NCI-H748 (cell line): Measurements from ENCODE around the gene AKR1A1.
"Not testable (repeated sequence)": the region's sequence is repeated elsewhere in the genome, so short reads cannot be mapped to it uniquely, and the experiment has no call there.

Experiments
- DNase-seq: peaks from one replicate; lab custom pipeline; 2025; ENCODE audit not compliant: unreplicated experiment; lab: John Stamatoyannopoulos, UW

Gene AKR1A1

DNA sequence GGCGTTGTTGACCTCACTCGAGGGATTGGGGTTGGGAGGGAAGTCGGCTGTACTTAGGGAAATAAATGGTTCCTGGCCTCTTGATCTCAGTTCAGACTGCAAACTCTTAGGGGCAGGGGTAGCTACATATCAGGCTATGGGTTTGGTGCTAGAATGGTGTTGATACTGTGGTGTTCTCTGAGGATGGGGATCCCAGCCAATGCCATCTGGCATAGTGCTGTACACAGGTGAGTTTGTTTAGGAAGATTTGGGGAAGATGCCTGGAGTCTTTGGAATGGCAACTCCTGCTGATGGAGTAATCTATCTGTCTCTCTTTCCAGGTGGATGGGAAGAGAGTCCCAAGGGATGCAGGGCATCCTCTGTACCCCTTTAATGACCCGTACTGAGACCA is 18.9 kb downstream of the AKR1A1 start:
- no peak for DNase-seq

DNA sequence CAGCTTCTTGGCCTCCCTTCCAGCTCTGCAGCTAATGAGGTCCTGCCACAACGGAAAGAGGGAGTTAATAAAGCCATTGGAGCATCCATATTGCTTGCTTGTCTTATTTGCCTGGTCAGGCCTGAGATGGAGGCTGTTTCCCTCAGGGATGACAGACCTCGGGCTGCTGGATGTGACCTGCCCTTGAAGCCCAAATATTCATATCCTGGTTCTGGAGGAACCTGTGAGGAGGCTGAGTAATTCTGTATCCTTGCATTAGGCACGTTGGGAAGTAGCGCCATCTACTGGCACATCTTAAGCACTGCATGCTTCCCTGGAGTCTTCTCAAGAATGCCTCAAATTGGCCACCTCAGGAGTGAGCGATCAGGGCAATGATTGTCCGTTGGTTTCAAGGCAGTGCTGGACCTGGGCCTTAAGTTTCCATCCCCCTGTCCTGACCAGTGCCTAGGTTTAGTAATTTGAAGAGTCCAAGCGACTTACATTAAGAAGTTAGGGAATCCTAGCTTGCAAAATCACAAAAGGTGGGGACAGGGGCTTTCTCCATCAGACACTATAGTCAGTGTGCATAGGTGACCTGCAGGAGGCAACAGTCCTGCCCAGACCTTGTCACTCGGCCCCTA is 19.4 kb downstream of the AKR1A1 start:
- peak; percentile 69 for DNase-seq

DNA sequence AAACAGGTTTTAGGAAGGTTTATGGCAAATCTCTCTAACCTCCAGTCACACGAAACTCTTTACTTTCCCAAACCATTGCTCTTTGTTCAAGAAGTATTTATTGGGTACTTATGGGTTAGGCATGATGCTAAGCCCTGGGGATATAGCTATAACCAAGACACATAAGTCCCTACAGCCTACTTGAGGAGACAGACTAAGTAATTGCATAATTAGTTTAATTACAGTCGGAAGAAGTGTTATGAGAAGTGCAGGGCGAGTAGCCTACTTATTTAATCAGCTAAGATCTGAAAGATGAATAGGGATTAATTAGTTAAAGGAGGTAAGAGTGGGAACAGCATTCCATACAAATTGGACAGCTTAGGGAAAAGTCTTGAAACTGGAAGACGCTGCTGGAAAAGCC is 20.0 kb downstream of the AKR1A1 start:
- DNase-seq = no peak

DNA sequence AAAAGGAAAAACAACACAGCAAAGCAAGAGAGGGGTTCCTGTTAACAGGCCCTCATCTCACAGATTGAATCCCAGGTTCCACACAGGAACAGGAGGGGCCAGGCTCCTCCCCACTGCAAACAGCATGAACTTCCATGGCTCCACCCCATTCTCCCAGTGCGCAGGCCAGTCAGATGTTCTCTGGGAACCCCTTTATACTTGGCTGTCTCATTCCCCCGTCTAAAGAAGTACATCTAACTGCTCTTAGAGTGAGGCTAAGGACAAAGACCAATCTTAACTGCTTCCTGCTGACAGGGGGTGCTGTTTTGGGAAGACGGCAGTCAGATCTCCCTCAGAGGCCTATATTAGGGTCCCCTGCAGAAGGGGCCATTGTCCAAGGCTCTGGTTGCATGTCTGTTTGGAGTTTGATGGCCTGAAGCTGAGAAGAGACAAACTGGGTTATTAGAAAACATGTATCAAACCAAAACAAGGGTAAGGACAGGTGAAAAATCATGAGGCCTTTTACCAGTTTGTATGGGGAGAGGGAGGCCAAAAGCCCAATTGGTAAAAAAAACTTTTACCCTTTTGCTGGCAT is 22.7 kb downstream of the AKR1A1 start:
- DNase-seq = no peak

DNA sequence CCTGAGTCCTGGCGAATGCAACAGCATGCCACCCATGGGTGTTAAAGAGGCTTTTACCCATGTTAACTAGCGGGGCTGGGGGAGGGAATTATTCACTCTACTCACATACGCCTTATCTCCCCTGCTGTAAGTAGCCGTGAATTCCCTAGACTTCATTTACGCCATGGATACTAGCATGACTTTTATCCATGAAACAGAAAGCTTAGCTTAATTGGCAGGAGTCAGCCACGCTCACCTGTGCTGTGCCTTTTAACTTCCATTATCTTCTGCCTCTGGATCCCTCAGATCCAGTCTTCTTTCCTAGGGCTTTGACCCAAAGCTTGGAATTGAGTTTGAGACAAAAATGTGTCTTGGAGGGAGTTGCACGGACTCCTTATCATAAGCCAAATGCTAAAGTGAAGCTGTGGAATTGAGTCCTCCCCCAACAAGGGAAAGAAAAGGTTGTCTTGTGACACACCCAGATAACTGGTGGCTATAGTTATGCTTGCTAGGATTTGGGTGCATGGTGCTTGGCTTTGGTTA is 23.5 kb downstream of the AKR1A1 start:
- DNase-seq = no peak

DNA sequence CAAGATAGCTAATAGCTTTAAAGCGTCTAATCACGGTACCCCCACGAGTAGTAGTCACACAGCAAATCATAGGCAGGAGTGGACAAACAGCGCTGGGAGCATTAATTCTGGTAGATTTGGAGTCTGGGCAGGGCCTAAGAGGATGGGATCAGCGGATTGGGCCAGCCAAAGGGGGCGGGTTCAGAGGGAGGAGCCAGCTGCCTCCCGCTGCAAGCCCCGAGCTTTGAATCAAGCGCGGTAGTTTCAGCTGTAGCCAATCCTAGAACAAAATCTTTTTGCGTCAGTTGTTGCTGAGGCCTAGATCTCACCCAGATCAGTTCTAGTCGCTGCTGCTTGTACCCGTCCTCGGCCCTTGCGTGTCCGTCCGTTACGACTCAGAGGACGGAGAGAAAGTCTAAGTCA is 32.6 kb downstream of the AKR1A1 start:
- peak; percentile 96 for DNase-seq

DNA sequence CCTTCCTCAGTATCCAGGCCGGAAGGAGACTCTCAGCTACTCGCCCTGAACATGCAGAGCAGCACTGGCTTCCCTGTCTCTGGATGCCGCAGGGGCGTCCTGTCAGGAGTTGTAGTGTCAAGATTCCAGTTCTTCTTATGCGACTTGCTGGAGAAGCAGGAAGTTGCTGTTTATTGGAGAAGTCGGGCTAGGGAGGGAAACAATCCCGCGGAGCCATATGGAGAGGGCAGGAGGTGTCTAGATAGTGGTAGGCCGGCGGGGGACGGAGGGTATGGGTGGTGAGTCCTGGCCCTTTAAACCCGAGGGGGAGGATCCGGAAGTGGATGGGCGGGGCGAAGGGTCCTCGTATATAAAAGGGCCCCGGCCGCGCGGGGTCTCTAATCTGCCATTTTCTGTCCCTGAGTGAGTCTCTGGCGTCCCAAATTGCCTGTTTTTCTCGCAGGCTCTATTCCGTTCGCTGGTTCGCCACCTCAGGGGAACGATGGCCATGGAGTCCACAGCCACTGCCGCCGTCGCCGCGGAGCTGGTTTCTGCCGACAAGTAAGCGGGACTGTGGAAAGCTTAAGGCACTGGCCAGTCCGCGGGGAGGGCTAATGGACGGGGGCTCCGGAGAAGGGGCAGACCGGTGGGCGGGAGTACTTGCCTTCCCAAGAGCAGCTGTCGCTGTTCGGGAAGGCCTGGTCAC is 33.2 kb downstream of the AKR1A1 start, which contains the start of gene NASP:
TSS of gene NASP (plus strand) at position 376 of the 685 bp plus-strand sequence. CDS start at position 482, 106 bp downstream.
- peak; percentile 83 for DNase-seq

DNA sequence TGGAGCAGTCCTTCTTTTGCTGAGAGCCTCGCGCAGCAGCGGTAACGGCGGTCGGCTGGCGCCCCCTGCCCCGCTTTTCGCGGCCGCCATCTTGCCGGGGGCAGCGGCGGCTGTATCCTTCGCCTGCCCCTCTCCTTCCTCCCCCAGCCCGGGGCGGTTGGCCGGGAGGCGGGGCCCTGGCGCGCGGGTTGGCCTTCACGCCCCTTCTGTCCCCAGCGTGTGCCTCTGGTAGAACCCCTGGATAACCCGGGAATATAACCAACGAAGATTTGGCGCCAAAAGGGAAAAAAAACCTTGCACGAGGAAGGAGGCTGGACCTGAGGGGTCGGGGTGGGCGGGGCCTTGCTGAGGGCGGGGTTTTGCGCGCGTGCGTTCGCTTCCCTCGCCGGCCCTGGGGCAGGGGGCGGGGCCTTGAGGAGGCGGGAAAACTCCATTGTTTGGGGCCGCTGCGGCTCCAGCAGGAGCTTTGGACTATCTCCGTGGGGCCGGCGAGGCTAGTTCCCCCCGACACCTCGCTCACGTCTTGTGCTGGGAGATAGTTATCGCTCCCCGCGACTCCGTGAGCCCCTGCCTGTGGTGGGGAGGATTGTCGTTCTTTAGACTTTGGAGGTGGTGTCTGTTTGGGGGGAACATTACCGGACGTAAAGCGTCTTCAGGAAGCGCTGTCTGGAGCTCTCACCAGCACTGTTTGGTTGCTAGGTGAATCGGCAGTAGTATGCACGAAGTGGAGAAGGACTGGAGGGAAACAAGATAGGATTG is 33.9 kb downstream of the AKR1A1 start:
- DNase-seq = peak; percentile 95

DNA sequence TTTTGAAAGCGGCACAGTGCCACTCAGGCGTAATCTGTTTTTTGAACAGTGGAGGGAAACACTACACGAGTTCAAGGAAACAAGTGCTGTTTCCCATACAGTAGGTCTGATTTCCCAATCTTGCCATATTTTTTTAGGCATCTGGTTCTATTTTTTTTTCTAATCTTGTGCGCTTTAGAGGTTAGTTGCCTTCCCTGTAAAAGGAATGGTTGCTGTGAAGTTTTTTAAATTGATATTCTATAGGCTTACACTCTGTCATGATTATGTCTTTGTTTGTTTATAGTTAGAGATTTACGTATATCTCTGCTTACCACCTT is 34.4 kb downstream of the AKR1A1 start:
- no peak for DNase-seq

DNA sequence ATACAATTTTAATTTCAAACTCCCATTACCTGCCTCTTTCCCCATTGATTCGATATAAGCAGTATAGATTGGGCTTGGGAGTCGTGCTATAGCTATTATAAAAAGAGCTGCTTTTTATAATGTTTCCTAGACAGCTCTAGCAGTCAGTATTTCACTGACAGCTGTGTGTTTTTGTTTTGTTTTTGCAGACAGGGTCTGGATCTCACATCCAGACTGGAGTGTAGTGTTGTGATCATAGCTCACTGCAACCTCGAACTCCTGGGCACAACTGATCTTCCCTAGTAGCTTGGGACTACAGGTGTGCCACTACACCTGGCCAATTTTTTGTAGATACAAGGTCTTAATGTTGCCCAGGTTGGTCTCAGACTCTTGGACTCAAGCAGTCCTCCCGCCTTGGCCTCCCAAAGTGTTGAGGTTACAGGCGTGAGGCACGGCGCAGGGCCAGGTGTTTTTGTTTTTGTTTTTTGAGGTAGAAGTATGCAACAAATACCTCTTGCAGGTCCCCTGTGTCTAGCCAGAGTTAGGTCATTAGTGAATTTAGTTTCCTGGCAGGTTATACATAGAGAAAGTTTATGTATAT is 35.0 kb downstream of the AKR1A1 start:
- DNase-seq = no peak

DNA sequence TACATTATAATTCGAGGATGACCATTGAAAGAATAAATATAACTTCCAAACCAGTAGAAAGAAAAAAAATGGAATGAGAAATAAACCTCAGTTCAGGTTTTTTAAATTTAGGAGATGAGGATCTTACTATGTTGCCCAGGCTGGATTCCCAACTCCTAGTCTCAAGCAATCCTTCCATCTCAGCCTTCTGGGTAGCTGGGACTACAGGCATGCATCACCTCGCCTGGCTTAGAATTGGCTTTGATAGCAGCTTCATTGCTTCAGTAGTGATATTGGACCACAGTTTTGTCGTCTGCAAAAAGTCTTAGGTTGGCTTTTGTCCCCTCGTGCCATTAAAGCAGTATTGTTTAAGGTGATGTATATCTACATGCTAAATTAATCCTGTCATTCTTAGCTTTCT is 36.1 kb downstream of the AKR1A1 start:
- DNase-seq = no peak

DNA sequence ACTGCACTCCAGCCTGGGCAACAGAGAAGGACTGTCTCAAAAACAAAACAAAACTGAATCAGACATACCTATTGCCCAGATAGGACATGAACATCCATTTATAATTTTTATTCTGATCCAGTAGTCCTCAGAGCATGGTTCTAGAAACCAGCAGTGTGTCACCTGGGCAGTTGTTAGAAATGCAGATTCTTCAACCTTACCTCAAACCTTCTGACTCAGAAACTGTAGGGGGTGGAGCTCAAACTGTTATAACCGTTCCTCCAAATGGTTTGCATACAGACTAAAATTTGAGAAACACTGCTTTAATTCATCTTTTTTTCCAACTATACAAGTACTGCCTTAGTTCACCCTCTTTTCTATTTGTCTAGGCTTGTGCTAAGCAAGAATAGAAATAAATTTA is 39.2 kb downstream of the AKR1A1 start:
- no peak for DNase-seq

DNA sequence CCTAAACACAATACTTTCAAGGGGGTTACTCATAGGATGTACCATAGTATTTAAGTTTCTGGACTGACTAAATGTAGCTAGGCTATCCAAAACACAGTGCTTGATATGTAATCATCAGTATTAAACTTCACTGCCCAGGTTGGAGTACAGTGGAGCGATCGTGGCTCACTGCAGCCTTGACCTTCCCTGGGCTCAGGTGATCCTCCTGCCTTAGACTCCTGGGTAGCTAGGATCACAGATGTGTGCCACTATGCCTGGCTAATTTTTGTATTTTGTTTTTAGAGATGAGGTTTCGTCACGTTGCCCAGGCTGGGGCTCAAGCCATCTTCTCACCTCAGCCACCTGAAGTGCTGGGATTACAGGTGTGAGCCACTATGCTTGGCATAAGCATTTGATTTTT is 43.8 kb downstream of the AKR1A1 start:
- DNase-seq = no peak

DNA sequence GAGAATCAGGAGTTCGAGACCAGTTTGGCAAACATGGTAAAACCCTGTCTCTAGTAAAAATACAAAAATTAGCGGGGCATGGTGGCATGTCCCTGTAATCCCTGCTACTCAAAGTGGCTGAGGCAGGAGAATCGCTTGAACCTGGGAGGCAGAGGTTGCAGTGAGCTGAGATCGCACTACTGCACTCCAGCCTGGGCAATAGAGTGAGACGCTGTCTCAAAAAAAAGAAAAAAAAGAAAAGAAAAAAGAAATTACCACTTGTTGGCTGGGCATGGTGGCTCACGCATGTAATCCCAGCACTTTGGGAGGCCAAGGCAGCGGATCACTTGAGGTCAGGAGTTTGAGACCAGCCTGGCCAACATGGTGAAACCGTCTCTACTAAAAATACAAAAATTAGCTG is 46.1 kb downstream of the AKR1A1 start:
- not testable (repeated sequence) for DNase-seq

DNA sequence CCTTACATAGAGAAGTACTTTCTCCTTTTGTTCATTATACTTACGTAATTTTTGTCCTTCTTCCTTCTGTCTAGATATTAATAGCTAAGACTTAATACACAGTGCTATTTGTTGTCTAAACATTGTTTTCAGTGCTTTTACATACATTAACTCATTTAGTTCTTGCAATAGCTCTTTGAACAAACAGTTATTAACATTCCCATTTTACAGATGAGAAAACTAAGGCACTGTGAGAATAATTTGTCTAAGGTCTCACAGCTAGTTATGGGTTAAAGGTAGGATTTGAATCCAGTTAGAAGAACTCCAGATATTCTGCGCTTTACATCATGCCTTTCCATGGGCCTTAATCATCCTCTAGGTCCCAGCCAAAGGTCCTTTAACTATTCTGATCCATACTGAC is 53.6 kb downstream of the AKR1A1 start:
- DNase-seq = no peak

DNA sequence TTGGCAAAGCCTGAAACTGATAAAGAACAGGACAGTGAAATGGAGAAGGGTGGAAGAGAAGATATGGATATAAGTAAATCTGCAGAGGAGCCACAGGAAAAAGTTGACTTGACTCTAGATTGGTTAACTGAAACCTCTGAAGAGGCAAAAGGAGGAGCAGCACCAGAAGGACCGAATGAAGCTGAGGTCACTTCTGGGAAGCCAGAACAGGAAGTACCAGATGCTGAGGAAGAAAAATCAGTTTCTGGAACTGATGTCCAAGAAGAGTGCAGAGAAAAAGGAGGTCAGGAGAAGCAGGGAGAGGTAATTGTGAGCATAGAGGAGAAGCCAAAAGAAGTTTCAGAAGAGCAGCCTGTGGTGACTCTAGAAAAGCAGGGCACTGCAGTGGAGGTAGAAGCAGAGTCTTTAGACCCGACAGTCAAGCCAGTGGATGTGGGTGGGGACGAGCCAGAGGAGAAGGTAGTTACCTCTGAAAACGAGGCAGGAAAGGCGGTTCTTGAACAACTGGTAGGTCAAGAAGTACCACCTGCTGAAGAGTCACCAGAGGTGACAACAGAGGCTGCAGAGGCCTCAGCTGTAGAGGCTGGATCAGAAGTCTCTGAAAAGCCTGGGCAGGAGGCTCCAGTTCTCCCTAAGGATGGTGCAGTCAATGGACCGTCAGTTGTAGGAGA is 56.9 kb downstream of the AKR1A1 start:
- no peak for DNase-seq

DNA sequence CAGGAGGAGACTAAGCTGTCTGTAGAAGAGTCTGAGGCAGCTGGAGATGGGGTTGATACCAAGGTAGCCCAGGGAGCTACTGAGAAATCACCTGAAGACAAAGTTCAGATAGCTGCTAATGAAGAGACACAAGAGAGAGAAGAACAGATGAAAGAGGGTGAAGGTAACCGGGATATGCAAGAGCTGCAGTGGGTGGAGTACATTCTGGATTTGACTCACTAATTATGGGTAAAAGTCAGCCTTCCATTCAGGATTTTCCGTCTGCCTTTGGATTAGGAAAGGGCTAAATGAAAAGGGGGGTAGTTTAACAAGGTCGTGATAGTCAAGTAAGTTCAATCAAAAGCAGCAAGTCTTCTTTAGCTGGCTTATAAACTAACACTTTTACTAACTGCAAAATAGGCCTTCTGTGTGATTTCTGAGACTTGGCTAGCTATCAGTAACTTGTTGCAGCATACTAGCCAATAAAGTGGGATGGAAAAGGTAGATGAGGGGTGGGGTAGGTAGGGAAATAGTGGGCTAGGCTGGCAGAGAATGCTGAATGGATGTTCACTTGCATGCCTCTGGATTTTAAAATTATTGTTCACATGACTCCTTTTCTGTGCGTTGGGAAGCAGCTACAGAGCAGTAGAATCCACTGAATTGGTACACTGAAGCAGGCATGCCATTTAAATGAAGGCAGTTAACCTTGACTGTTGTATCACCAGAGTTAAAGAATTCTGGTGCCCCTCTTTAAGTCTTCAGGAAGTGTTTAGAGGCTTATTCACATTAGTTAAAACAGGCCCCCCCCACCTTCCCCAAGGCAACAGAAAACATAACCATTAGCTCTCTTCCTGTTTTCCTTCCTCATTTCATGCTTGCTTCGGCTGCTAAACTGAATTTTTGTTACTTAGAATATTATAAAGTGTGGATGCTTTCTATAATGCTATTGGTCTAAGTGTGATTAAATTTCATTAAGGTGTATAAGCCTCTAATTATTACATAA is 57.8 kb downstream of the AKR1A1 start:
- no peak for DNase-seq

DNA sequence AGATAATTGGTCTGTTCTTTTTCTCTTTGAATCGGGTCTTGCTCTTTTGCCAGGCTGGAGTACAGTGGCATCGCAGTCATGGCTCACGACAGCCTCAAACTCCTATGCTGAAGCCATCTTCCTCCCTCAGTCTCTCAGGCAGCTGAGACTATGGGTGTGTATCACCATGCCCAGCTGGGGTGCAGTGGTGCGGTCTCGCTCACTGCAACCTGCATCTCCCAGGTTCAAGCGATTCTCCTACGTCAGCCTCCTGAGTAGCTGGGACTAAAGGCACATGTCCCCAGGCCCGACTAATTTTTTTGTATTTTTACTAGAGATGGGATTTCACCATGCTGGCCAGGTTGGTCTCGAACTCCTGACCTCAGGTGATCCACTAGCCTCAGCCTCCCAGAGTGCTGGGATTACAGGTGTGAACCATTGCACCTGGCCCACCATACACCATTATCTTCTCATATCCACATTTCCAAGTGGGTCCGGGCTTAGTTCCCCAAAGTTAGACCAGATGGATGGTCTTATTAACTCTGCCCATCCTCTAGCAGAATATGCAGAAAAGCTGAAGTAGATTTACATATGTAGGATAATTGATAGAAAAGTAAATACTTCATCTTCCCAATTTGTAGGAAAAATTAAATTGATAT is 60.1 kb downstream of the AKR1A1 start:
- DNase-seq = no peak

DNA sequence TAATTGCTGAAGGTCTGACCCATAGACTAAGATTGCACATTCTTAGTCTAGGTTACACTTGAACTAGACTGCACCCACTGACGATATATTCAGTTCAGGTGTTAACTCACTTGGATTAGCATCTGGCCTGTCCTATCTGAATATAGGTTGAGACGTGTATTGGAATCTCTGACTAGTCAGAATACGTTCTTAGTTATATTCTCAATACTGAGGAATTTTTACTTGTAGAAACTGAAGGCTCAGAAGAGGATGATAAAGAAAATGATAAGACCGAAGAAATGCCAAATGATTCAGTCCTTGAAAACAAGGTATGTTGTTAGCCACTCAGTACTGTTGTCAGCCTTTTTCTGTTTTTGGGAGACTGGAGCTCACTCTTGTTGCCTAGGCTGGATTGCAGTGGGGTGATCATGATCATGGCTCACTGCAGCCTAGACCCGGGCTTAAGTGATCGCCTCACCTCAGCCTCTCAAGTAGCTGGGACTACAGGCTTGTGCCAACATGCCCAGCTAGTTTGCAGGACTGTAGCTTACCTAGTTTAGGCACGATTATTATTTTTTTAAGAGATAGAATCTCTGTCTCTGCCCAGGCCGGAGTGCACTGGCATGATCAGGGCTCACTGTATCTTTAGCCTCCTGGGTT is 62.4 kb downstream of the AKR1A1 start:
- DNase-seq = no peak
